Globus pallidus (tissue), 1 donor: ENCODE measurements around the gene CYP27C1.

Experiments
- DNase-seq: peaks from one replicate; pipeline ENCODE4 v3.0.0-alpha.2; 2015; ENCODE audit warnings: low spot score

Gene CYP27C1

GRCh38 chr2:127193164-127193966 is 26.7 kb downstream of the CYP27C1 start:
- no peak for DNase-seq

- DNase-seq, result no peak
Observed at GRCh38 chr2:127191331-127192219, 28.5 kb downstream of the CYP27C1 start.

- no peak for DNase-seq
Observed at GRCh38 chr2:127188797-127189196, 31.3 kb downstream of the CYP27C1 start.

GRCh38 chr2:127187831-127188230 is 32.3 kb downstream of the CYP27C1 start:
- no peak for DNase-seq

- no peak for DNase-seq
Observed at GRCh38 chr2:127187081-127187775, 32.9 kb downstream of the CYP27C1 start.

- no peak for DNase-seq
Observed at GRCh38 chr2:127185705-127186104, 34.4 kb downstream of the CYP27C1 start.

- no peak for DNase-seq
Observed at GRCh38 chr2:127185093-127185492, 35.0 kb downstream of the CYP27C1 start.

GRCh38 chr2:127183771-127184170 is 36.3 kb downstream of the CYP27C1 start:
- no peak for DNase-seq

- DNase-seq, result no peak
Observed at GRCh38 chr2:127182626-127183458, 37.3 kb downstream of the CYP27C1 start.

- DNase-seq, result no peak
Observed at GRCh38 chr2:127181851-127182250, 38.2 kb downstream of the CYP27C1 start.

- peak; percentile 32 for DNase-seq
Observed at GRCh38 chr2:127179766-127180165, 40.3 kb downstream of the CYP27C1 start.

- no peak for DNase-seq
Observed at GRCh38 chr2:127177617-127178263, 42.4 kb downstream of the CYP27C1 start.

GRCh38 chr2:127176371-127177311 is 43.5 kb downstream of the CYP27C1 start:
- peak; percentile 51 for DNase-seq

- DNase-seq, result no peak
Observed at GRCh38 chr2:127175751-127176354, 44.2 kb downstream of the CYP27C1 start.

- DNase-seq, result no peak
Observed at GRCh38 chr2:127175041-127175721, 44.9 kb downstream of the CYP27C1 start.

GRCh38 chr2:127174640-127175039 is 45.5 kb downstream of the CYP27C1 start:
- DNase-seq, result no peak

- peak; percentile 55 for DNase-seq
Observed at GRCh38 chr2:127174136-127174535, 46.0 kb downstream of the CYP27C1 start.

GRCh38 chr2:127173057-127173456 is 47.0 kb downstream of the CYP27C1 start:
- no peak for DNase-seq

GRCh38 chr2:127172306-127172705 is 47.8 kb downstream of the CYP27C1 start:
- no peak for DNase-seq
